DND-41 (cell line): Measurements from ENCODE around the gene ADRB2.

Source experiments
- CTCF ChIP-seq: IDR thresholded peaks from 2 replicates; pipeline ENCODE4 v1.5.1; 2012; ENCODE audit warnings: borderline replicate concordance, low read length, moderate library complexity, mild to moderate bottlenecking; ENCODE audit not compliant: poor library complexity, severe bottlenecking; ENCODE audit errors: extremely low read depth
- EZH2 ChIP-seq: IDR thresholded peaks from 3 replicates; pipeline ENCODE4 v1.6.1; 2012; ENCODE audit warnings: borderline replicate concordance, low read depth, mild to moderate bottlenecking, moderate library complexity, low read length, inconsistent platforms; ENCODE audit not compliant: severe bottlenecking

- TF ChIP-seq CTCF (no peak), EZH2 (no peak)
These were observed 48.9 kb downstream of the ADRB2 start for GRCh38 chr5:148875205-148875875.
